Endodermal cell (in vitro differentiated cells): ENCODE measurements around the gene AK8. TPM values are rescaled to one million over a fixed set of nuclear protein-coding genes. Genes with fewer than 3 reads are reported as not detected.
A peak's percentile ranks its signal among the peaks of the same experiment; 100 is the strongest.

Experiments used
- DNase-seq: peaks from one replicate; pipeline ENCODE4 v3.0.0-alpha.2; 2017
- H3K27ac ChIP-seq: 2 replicates; pipeline ENCODE4 v1.5.1; 2013; ENCODE audit warnings: mild to moderate bottlenecking, low read depth, low read length, moderate library complexity
- H3K27me3 ChIP-seq: 2 replicates; pipeline ENCODE4 v1.6.1; 2013; ENCODE audit warnings: mild to moderate bottlenecking, low read length, moderate library complexity; ENCODE audit not compliant: insufficient read depth, control insufficient read depth, poor library complexity, severe bottlenecking
- H3K36me3 ChIP-seq: 2 replicates; pipeline ENCODE4 v1.7.0; 2013; ENCODE audit warnings: mild to moderate bottlenecking, low read length, moderate library complexity; ENCODE audit not compliant: control insufficient read depth, insufficient read depth
- H3K4me1 ChIP-seq: one replicate; pipeline ENCODE4 v1.7.0; 2013; ENCODE audit warnings: low read length; ENCODE audit not compliant: control insufficient read depth, insufficient read depth
- H3K4me3 ChIP-seq: 2 replicates; pipeline ENCODE4 v1.5.1; 2013; ENCODE audit warnings: mild to moderate bottlenecking, low read length, moderate library complexity
- H3K9ac ChIP-seq: 2 replicates; pipeline ENCODE4 v1.6.1; 2013; ENCODE audit warnings: mild to moderate bottlenecking, low read length, moderate library complexity; ENCODE audit not compliant: poor library complexity, severe bottlenecking; ENCODE audit errors: extremely low read depth
- H3K9me3 ChIP-seq: 2 replicates; pipeline ENCODE4 v1.6.1; 2013; ENCODE audit warnings: mild to moderate bottlenecking, low read length, moderate library complexity; ENCODE audit not compliant: control insufficient read depth
- H3K27ac Mint-ChIP-seq: 2 replicates; pipeline ENCODE4 v1.8.0; 2020; ENCODE audit warnings: mixed read lengths
- H3K27me3 Mint-ChIP-seq: 2 replicates; pipeline ENCODE4 v1.8.0; 2021; ENCODE audit warnings: mild to moderate bottlenecking, mixed read lengths; ENCODE audit not compliant: insufficient read depth
- H3K36me3 Mint-ChIP-seq: 2 replicates; pipeline ENCODE4 v1.8.0; 2020; ENCODE audit warnings: low read depth, mixed read lengths
- H3K4me1 Mint-ChIP-seq: 2 replicates; pipeline ENCODE4 v1.8.0; 2020; ENCODE audit warnings: mixed read lengths
- H3K4me3 Mint-ChIP-seq: 2 replicates; pipeline ENCODE4 v1.8.0; 2020; ENCODE audit warnings: mild to moderate bottlenecking, moderate library complexity, mixed read lengths
- H3K9me3 Mint-ChIP-seq: 2 replicates; pipeline ENCODE4 v1.8.0; 2020; ENCODE audit warnings: mild to moderate bottlenecking, mixed read lengths
- WGBS, 2 experiments: methylation state at CpG; one replicate each; pipeline versions ENCODE4 v1.1.5 to v1.1.7; 2013; ENCODE audit warnings: missing lambda C conversion rate in 2 of 2, mixed read lengths in 1 of 2; ENCODE audit not compliant: insufficient coverage in 1 of 2, insufficient read length in 1 of 2; 5-methylcytosine and 5-hydroxymethylcytosine counted together
- total RNA-seq, 2 donors: library from RNA; stranded (reverse); fragmentation: NEBNext Ultra II Directional in 1 of 2; extraction: Animal tissue kit (Norgen Biotek cat#: 25700) in 1 of 2; gene quantifications; 2 replicates in 1 of 2; 3 replicates in 1 of 2; pipeline ENCODE4 v1.2.1, GENCODE V29; 2021
- TF ChIP-seq, protein P1 (sequence below): fragments of 200-600 bp; sonication (generic); conservative IDR thresholded peaks from 2 replicates; pipeline ENCODE4 v1.5.0; 2021; ENCODE audit warnings: antibody characterized with exemption, mild to moderate bottlenecking

The AK8 gene
- total RNA-seq, 2 donors from 2014 or later: 1.3 to 2.6 TPM

DNA sequence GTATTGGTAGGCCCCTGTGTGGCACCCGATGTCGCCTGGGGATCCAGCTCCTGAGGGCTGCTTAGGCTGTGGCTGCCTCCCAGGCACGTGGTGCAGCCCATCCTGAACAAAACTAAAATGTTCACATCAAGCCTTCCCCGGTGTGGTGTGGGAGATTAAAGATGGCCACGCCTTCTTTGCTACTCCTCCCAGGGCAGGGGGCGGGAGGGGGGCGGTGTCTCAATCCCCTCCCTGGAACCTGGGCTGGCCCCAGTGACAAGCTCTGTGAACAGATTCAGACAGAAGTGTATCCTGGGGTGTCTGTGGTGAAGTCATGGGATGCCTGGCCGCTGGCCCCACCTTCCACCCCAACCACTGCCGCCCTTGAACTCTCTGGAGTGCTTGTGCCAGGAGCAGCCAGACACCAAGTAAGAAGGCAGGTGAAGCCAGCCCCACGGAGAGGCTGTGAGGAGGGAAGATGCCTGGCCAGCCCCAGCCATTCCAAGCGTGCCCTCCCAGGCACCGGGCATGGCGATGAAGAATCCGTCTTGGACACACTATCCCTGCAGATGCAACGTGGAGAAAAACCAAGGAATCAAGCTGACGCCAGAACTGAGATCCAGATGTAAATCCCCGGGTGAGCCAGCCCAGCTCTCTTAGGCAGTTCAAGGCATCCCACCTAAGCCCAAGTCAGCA is 75.8 kb downstream of the AK8 start:
- no peak overlapping the region for H3K27ac Mint-ChIP-seq

DNA sequence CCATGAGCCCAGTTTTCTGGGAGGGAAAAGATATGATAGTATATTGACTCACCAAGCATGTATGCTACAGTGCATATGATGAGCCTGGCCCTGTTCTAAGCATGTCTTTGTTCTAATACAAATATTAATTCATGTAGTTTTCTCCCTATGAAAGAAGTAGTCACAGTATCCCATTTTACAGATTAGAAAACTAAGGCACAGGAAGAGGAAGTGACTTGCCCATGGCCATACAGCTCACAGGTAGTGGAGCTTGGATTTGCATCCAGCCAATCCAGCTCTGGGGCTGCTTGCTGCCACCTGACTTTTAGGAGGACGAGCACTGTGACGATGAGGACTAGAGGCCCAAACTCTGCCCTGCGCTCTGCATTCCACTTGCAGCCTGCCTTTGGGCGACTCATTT is 76.4 kb downstream of the AK8 start:
- no peak overlapping the region for H3K27ac Mint-ChIP-seq
- H3K36me3 ChIP-seq: no peaks in the 10 kb centered on the region
- H3K27me3 ChIP-seq: peaks cover 30% of the 10 kb centered on the region
- no peak for DNase-seq
- peaks cover 9% of the 10 kb centered on the region for H3K4me1 Mint-ChIP-seq
- WGBS, 2 experiments: 90 to 95% methylated on average over 4 of the region's 4 CpGs
- H3K9ac ChIP-seq: no peak overlapping the region
- peaks cover 60% of the 10 kb centered on the region for H3K27me3 Mint-ChIP-seq
- H3K36me3 Mint-ChIP-seq: no peaks in the 10 kb centered on the region
- no peaks in the 10 kb centered on the region for H3K9me3 Mint-ChIP-seq
- no peak overlapping the region for H3K4me3 Mint-ChIP-seq
- H3K9me3 ChIP-seq: no peaks in the 10 kb centered on the region
- H3K4me1 ChIP-seq: no peaks in the 10 kb centered on the region
- no peak overlapping the region for H3K4me3 ChIP-seq
- no peak overlapping the region for H3K27ac ChIP-seq
- TF ChIP-seq, protein P1, sequence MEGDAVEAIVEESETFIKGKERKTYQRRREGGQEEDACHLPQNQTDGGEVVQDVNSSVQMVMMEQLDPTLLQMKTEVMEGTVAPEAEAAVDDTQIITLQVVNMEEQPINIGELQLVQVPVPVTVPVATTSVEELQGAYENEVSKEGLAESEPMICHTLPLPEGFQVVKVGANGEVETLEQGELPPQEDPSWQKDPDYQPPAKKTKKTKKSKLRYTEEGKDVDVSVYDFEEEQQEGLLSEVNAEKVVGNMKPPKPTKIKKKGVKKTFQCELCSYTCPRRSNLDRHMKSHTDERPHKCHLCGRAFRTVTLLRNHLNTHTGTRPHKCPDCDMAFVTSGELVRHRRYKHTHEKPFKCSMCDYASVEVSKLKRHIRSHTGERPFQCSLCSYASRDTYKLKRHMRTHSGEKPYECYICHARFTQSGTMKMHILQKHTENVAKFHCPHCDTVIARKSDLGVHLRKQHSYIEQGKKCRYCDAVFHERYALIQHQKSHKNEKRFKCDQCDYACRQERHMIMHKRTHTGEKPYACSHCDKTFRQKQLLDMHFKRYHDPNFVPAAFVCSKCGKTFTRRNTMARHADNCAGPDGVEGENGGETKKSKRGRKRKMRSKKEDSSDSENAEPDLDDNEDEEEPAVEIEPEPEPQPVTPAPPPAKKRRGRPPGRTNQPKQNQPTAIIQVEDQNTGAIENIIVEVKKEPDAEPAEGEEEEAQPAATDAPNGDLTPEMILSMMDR: no peak

More for the DNA sequence above, 75.8 kb downstream of the AK8 start:
- peak; percentile 55 for DNase-seq
- Histone ChIP-seq H3K4me3 (no peak overlapping the region), H3K27ac (no peak overlapping the region), H3K4me1 (no peaks in the 10 kb centered on the region), H3K27me3 (peaks cover 25% of the 10 kb centered on the region), H3K9ac (no peak overlapping the region), H3K36me3 (no peaks in the 10 kb centered on the region), H3K9me3 (no peaks in the 10 kb centered on the region)
- 81 to 89% methylated on average over 9 to 17 of the region's 17 CpGs for WGBS, 2 experiments
- no peaks in the 10 kb centered on the region for H3K36me3 Mint-ChIP-seq
- H3K9me3 Mint-ChIP-seq: no peaks in the 10 kb centered on the region
- H3K27me3 Mint-ChIP-seq: peaks cover 54% of the 10 kb centered on the region
- TF ChIP-seq, protein P1: no peak
- peaks cover 9% of the 10 kb centered on the region for H3K4me1 Mint-ChIP-seq
- H3K4me3 Mint-ChIP-seq: no peak overlapping the region

DNA sequence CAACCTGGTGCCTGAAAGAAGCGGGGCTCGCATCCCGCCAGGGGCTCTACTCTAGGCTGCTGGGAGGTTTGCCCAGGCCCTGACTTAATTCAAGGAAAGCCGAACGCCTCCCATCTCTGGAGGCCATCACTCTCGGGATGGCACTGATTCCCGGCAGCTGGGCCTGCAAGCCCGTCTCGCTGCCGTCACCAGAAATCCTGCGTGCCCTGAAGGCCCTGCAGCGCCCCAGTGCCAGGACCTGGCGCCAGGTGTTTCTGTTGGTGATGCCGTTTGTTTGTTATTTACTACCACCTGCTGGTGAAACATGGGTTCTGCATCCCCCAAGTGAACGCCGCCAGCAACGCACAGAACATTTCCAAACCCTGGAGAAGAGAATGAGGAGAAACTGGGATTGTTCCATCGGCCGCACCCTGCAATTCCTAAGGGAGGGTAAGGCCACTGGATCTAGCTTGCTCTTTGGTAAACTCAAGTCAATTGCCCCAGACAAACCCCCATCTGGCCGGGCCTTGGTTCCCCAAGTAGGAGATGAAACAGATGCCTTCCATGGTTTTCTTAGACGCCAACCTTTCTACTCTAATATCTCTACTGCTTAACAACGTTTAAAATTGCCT is 77.9 kb downstream of the AK8 start:
- Mint-ChIP-seq H3K36me3 (no peaks in the 10 kb centered on the region), H3K27me3 (peaks cover 63% of the 10 kb centered on the region), H3K9me3 (no peaks in the 10 kb centered on the region), H3K4me3 (no peak overlapping the region), H3K27ac (no peak overlapping the region), H3K4me1 (peaks cover 8% of the 10 kb centered on the region)
- Histone ChIP-seq H3K9me3 (no peaks in the 10 kb centered on the region), H3K27ac (no peak overlapping the region), H3K4me3 (no peak overlapping the region), H3K9ac (no peak overlapping the region), H3K36me3 (no peaks in the 10 kb centered on the region), H3K27me3 (peaks cover 43% of the 10 kb centered on the region), H3K4me1 (peaks cover 6% of the 10 kb centered on the region)
- TF ChIP-seq, protein P1: peak; percentile 88
- DNase-seq: peak; percentile 91
- 34 to 40% methylated on average over 16 to 22 of the region's 22 CpGs for WGBS, 2 experiments
